Retina (tissue), 1 donor: ENCODE results near the gene LXN.
A peak's percentile ranks its signal among the peaks of the same experiment; 100 is the strongest.
"Not testable (repeated sequence)": the region's sequence is repeated elsewhere in the genome, so short reads cannot be mapped to it uniquely, and the experiment has no call there.

Source experiments
- DNase-seq: peaks from one replicate; pipeline ENCODE4 v3.0.0-alpha.2; 2016

LXN gene

GRCh38 chr3:158672215-158673176, at the start of gene LXN:
Gene LXN (minus strand): TSS chr3:158672648. CDS start chr3:158672478, 170 bp downstream.
- peak; percentile 84 for DNase-seq

- DNase-seq = no peak
These were observed 49.7 kb upstream of the LXN start for GRCh38 chr3:158722108-158722507.

- DNase-seq = no peak
These were observed 46.2 kb upstream of the LXN start for GRCh38 chr3:158718490-158719170.

GRCh38 chr3:158717576-158717975, 45.1 kb upstream of the LXN start:
- DNase-seq = no peak

- DNase-seq = peak; percentile 28
These were observed 40.6 kb upstream of the LXN start for GRCh38 chr3:158713094-158713499.

GRCh38 chr3:158712443-158712842, 40.0 kb upstream of the LXN start:
- no peak for DNase-seq

- no peak for DNase-seq
These were observed 39.4 kb upstream of the LXN start for GRCh38 chr3:158711886-158712285.

GRCh38 chr3:158710601-158711000, 38.2 kb upstream of the LXN start:
- DNase-seq = no peak

GRCh38 chr3:158709666-158710083, 37.2 kb upstream of the LXN start:
- DNase-seq = no peak

GRCh38 chr3:158703566-158703965, 31.1 kb upstream of the LXN start:
- DNase-seq = no peak

GRCh38 chr3:158702815-158703481, 30.5 kb upstream of the LXN start:
- DNase-seq = no peak

- no peak for DNase-seq
These were observed 29.1 kb upstream of the LXN start for GRCh38 chr3:158701420-158702065.

GRCh38 chr3:158700559-158700958, 28.1 kb upstream of the LXN start:
- DNase-seq = no peak

GRCh38 chr3:158696618-158697017, 24.2 kb upstream of the LXN start:
- DNase-seq = no peak

GRCh38 chr3:158693866-158694456, 21.5 kb upstream of the LXN start:
- DNase-seq = not testable (repeated sequence)

- DNase-seq = no peak
These were observed 12.7 kb upstream of the LXN start for GRCh38 chr3:158685159-158685558.

- no peak for DNase-seq
These were observed 10.9 kb upstream of the LXN start for GRCh38 chr3:158683230-158683962.

GRCh38 chr3:158680861-158681260, 8.4 kb upstream of the LXN start:
- no peak for DNase-seq

- no peak for DNase-seq
These were observed 7.1 kb upstream of the LXN start for GRCh38 chr3:158679547-158680000.

- no peak for DNase-seq
These were observed 6.2 kb upstream of the LXN start for GRCh38 chr3:158678687-158679086.

GRCh38 chr3:158671821-158672214, 630 bp downstream of the LXN start:
- DNase-seq = no peak

GRCh38 chr3:158668506-158668905, 3.9 kb downstream of the LXN start:
- no peak for DNase-seq
